ENCODE measurements around the gene DAPK1.

DNA sequence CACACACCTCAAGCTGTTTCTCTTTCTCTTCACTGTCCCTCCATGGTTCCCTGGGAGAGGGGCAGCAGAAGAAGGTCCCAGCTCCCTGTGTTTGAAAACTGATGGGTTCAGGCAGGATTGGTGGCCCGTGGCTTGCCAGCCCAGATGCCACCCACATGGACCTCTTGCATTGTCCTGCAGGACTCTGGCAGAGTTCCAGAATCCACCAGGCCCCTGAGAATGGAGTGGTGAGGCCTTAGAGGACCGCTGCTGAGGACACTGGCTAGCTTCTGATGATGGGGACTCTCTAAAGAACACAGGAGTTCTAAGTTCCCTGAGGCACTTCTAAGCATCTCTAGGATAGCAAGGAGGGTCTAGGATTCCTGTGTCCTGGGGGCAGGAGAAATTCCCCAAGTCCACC is 253.1 kb downstream of the DAPK1 start:
- no peak for TF ChIP-seq POLR2AphosphoS5 (IDR thresholded peaks at IDR 0.05; ENCODE audit: low read depth, low read length)
- no peak for TF ChIP-seq POLR2A (IDR thresholded peaks at IDR 0.05; ENCODE audit: low read depth, low read length)
- TF ChIP-seq SPI1 (IDR thresholded peaks at IDR 0.05; ENCODE audit: low read depth, low read length) = no peak
- no peak for TF ChIP-seq PAX5 (IDR thresholded peaks at IDR 0.05; ENCODE audit: insufficient read depth, low read length, severe bottlenecking)
- TF ChIP-seq TAF1 (IDR thresholded peaks at IDR 0.05; ENCODE audit: low read depth, low read length) = no peak
- TF ChIP-seq POU2F2 (IDR thresholded peaks at IDR 0.05; ENCODE audit: low read depth, low read length) = no peak

All from GM12891 (cell line).